ENCODE measurements around the gene DLX1. TPM values are rescaled to one million over a fixed set of nuclear protein-coding genes. Genes with fewer than 3 reads are reported as not detected.
A peak's percentile ranks its signal among the peaks of the same experiment; 100 is the strongest.

Gene DLX1
- polyA plus RNA-seq, 10 donors, result 0.22 to 2.5 (median 0.28) TPM; not detected in 2

- DNase-seq, result peak in 1 of 3 donors; percentile 69
Measured at GRCh38 chr2:172086241-172087206, 1.2 kb downstream of the DLX1 start.

DNA sequence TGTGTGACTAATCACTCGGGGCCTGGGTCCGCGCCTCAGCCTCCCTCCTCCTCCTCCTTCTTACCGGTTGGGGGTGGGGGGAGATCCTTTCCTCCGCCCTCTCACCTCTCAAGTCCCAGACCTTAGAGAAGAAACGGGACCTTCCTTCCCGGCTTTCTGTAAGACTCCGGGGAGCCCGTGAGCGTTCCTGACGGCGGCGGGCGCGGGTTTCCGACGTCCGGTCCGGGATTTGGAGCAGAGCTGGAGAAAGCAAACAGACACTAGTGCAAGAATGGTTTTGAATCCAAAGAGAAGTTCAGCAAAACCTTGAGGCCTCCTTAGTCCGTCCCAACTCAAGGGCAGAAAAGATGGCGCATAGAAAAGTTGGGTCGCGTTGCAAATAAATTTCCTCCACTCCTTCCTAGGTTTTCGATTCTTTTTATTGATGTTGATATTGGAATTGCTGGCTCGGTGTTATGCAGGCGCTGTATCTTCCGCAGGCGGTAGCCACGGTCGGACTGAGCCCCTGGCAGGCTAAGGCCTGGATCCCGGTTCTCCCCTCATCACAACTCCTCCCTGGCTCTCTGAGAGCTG is 2.0 kb downstream of the DLX1 start:
- peak in 1 of 3 donors; percentile 61 for DNase-seq

DNA sequence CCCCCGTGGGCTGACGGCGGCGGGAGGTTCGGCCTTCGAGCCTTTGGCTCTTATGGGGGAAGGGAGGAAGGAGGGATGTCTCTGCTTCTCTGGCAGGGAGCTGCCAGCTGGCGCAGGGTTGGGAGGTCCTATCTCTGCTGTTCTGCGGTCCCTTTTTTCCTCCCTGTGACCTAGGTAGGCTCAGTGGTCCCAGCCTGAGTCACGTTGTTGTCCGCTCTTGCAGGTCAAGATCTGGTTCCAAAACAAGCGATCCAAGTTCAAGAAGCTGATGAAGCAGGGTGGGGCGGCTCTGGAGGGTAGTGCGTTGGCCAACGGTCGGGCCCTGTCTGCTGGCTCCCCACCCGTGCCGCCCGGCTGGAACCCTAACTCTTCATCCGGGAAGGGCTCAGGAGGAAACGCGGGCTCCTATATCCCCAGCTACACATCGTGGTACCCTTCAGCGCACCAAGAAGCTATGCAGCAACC is 2.5 kb downstream of the DLX1 start:
- DNase-seq, result peak in 1 of 3 donors; percentile 59

GRCh38 chr2:172088245-172089004 is 3.1 kb downstream of the DLX1 start:
- DNase-seq, result peak in 1 of 3 donors; percentile 56

GRCh38 chr2:172089005-172089504 is 3.7 kb downstream of the DLX1 start:
- DNase-seq, result no peak

DNA sequence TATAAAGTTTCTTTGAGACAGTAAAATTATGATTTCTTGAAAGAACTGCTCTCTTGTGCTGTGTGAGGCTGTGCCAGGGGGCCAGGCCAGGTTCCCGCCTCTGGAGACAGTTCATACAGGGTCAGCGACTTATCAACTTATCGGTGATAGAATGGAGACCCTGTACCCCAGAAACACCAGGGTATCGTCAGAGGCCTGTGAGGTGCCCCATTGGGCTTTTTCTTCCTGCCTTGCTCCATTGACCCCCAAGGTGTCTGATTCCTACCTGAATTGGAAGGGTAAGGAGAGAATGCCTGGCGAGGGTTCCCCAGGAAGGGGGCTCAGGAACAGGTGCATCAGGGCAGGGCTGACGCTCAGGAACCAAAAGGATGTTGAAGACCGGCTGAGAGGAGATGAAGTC is 4.3 kb downstream of the DLX1 start:
- no peak for DNase-seq

DNA sequence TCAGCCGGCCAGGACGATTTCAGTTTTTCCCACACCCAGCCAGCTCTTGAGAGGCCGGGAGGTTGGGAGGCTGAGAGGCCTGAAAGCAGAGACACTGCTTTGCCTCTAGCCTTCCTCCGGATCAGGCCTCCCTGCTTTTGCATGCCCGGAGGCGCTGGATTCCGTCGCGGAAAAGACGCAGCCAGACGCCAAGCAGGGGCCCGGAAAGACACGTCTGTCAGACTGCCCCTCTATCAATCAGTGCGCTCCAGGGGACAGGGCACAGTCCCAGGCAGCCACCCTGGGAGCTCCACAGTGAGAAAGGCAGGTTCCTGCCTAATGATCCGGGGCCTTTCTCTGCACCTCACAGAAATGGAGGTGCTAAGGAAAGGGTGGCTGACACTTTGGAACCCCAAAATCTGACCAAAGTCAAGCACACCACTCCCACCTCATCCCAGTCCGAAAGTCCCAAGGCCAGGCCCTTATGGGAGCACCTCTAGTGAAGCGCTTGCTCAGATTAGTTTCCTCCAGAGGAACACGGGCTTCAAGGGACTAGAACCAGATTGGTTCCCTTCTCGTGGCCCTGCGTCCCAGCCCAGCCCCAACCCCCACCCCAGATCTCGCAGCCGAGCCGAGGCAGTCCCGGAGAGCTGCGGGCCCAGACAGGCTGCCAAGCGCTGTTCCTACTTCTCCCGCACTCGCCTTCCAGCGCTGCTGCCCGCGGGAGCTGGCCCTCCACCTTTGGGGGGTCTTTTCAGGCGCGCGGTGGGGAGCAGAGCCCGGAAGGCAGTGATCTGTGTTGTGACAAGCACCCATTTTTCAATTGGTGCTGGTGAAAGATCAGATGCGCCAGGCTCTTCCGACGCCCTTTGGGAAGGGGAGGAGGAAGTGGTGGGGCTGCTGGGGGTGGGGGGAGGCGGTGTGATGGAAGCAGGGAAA is 5.0 kb downstream of the DLX1 start:
- DNase-seq, result peak in 1 of 3 donors; percentile 33

DNA sequence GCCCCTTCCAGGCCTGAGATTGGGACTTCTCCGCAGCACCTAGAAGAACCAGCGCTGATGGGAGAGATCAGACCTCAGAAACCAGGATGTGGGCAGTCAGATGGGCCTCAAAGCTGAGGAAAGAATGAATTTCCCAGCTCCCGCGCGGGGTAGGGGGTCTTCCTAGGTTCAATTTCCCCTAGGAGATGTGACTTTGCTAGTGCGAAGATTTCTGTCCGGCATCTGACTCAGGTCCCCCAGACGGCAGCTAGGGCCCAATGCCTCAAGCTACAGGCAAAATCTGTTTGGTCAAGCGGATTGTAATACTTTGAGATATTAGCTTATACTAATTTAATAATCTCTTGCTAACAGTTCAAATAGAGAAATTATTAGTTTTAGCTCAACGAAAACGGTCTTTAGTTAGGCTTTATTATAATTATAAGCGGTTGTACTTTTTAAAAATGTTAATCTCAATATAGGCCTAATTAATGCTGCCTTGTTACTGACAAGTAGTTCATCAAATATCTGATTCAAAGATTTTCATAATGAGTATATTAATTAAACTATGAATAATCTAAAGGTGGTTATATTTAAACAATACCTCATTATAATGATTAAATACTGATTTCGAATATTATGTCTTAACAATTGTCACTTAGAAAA is 5.8 kb downstream of the DLX1 start:
- DNase-seq, result peak in 1 of 3 donors; percentile 47

DNA sequence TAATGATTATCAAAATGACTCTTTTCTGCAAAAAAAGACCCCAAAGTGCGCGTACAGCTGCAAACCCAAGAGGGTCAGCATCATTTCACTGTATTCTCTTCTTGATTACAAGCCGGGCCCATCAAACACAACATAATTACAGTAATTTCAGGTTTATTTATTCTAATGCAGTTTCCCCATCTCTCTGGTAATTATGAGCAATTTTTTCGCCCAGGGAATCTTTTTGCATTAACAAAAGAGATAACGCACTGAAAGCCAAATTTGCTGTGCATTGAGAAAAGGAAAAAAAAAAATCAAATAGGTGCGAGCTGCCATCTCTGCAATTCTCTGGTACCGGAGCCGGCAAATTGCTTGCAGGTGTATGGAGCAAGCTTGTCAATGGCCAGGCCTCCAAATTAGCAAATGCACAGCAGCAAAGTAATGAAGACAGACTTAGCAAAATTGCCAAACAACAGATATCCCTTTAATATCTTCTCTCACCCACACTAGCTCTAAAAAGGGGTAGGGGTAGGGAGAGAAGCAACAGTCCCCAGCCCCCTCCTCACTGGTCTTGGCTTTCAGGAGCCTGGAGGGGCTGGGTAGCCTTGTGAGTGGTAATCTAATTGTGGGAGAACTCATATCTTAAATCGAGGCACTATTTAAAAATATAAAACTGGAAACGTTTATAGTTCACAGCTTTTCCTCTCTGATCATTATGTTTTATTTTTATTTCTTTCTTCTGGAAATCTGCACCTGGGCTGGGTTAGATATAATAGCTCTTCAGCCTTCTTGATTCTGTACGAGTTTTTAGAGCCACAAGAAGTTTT is 6.7 kb downstream of the DLX1 start:
- DNase-seq, result peak in 1 of 3 donors; percentile 54

GRCh38 chr2:172092716-172093415 is 7.6 kb downstream of the DLX1 start:
- peak in 1 of 3 donors; percentile 74 for DNase-seq

- DNase-seq, result peak in 1 of 3 donors; percentile 64
Measured at GRCh38 chr2:172093416-172094293, 8.3 kb downstream of the DLX1 start.

GRCh38 chr2:172094294-172095145 is 9.2 kb downstream of the DLX1 start:
- DNase-seq, result peak in 1 of 3 donors; percentile 58

DNA sequence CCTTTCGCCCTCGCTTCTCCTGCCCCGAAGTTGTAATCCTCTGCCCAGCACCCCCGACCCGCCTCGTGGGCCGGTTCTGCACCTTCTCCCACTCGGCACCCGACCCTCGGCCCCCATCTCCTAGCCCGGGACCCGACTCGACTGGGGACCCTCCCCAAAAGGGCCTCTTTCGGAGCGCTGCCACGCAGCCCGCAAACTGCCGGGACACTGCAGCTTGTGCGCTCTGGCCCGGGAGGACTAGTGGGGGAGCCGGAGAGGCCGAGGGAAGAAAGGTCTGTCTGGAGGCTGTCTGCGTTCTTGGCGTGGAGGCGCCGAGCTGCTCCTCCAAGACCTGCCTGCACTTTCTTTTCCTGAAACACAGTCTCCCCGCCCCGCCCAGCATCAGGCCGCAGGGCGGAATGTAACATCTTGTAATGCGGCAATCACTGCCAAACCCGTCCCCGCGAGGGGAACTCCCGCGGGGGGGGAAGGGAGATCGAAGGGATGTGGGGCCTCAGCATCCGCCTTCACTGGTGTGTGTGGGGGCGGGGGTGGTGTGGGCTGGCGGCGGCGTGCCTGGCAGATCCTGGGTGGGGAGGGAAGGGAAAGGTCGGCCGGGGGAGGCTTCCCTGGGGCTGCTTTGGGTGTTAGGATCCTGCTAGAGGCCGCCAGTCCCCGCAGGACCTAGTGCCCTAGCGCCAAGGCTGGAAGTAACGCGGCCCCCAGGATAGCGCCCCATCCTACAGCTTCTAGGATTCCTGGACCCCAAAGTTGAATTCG is 10.0 kb downstream of the DLX1 start:
- DNase-seq, result peak in 1 of 3 donors; percentile 79

DNA sequence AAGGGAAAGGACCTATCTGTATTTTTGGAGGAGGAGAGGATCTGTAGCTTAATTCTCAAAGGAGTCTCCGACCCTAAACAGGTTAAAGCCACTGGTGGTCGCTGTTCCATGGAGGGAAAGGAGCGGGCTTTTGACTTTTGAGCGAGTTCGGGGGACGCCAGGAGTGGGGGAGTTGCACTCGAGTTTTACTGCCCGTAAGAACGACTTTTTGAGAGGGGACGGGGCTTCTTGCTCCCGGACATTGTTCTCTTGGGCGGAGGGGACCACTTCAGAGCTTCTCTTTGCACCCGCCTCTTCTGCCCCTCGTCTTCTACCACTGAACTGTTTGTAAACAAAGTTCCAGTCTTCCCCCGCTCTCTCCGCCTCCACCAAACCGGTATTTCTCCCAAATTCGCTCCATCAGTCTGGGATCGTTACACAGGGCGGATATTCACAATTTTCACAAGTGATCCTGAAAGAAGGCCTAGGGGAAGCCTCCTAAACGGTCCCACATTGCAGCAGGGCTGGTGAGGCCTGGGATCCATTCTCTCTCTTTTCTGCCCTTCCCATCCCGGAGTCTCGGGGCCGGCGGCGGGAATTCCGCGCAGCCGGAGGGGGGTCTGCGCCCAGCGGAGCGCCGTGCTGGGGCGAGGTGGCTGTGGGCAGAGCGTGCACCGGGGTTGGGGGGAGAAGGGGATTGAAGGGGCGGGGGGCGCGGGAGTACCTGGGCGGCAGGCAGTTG is 10.8 kb downstream of the DLX1 start:
- DNase-seq, result peak in 1 of 3 donors; percentile 58

Measured in muscle of back (tissue), 11 donors.